ENCODE results near the gene HOMER2. TPM values are rescaled to one million over a fixed set of nuclear protein-coding genes. Genes with fewer than 3 reads are reported as not detected.

The HOMER2 gene
- total RNA-seq, 1 donor = 11.6 TPM

GRCh38 chr15:82851306-82851850 is 101.1 kb downstream of the HOMER2 start:
- Histone ChIP-seq H3K36me3 (ENCODE audit: insufficient read depth, low read length) (no peaks in the 10 kb centered on the region), H3K4me1 (ENCODE audit: insufficient read depth, low read length) (peaks cover 5% of the 10 kb centered on the region), H3K9me3 (ENCODE audit: low read depth, low read length) (no peaks in the 10 kb centered on the region), H4K20me1 (ENCODE audit: insufficient read depth, low read length) (no peaks in the 10 kb centered on the region), H3K79me2 (ENCODE audit: insufficient read depth, low read length) (no peaks in the 10 kb centered on the region), H3K27me3 (ENCODE audit: insufficient read depth, low read length) (no peaks in the 10 kb centered on the region), H3K27ac (ENCODE audit: low read depth, low read length) (no peak overlapping the region), H3K4me3 (ENCODE audit: insufficient read depth, low read length) (no peak overlapping the region), H3K4me2 (ENCODE audit: insufficient read depth, low read length) (no peak overlapping the region), H2AFZ (ENCODE audit: low read length) (no peak overlapping the region)
- no peak for DNase-seq (ENCODE audit: insufficient read length, low spot score, missing footprints)
- TF ChIP-seq CTCF (IDR thresholded peaks at IDR 0.05; ENCODE audit: extremely low read depth, low read depth, low read length) = no peak

GRCh38 chr15:82850731-82851130 is 101.8 kb downstream of the HOMER2 start:
- no peaks in the 10 kb centered on the region for H3K27me3 ChIP-seq (ENCODE audit: insufficient read depth, low read length)
- no peak overlapping the region for H2AFZ ChIP-seq (ENCODE audit: low read length)
- H3K4me3 ChIP-seq (ENCODE audit: insufficient read depth, low read length) = no peak overlapping the region
- no peaks in the 10 kb centered on the region for H3K36me3 ChIP-seq (ENCODE audit: insufficient read depth, low read length)
- TF ChIP-seq CTCF (IDR thresholded peaks at IDR 0.05; ENCODE audit: extremely low read depth, low read depth, low read length) = no peak
- no peak for DNase-seq (ENCODE audit: insufficient read length, low spot score, missing footprints)
- H3K27ac ChIP-seq (ENCODE audit: low read depth, low read length) = no peak overlapping the region
- no peaks in the 10 kb centered on the region for H3K79me2 ChIP-seq (ENCODE audit: insufficient read depth, low read length)
- peaks cover 5% of the 10 kb centered on the region for H3K4me1 ChIP-seq (ENCODE audit: insufficient read depth, low read length)
- no peak overlapping the region for H3K4me2 ChIP-seq (ENCODE audit: insufficient read depth, low read length)
- no peaks in the 10 kb centered on the region for H3K9me3 ChIP-seq (ENCODE audit: low read depth, low read length)
- no peaks in the 10 kb centered on the region for H4K20me1 ChIP-seq (ENCODE audit: insufficient read depth, low read length)

GRCh38 chr15:82849556-82850512 is 102.7 kb downstream of the HOMER2 start:
- H4K20me1 ChIP-seq (ENCODE audit: insufficient read depth, low read length) = no peaks in the 10 kb centered on the region
- no peaks in the 10 kb centered on the region for H3K36me3 ChIP-seq (ENCODE audit: insufficient read depth, low read length)
- peak overlapping the region; percentile 66 for H3K4me2 ChIP-seq (ENCODE audit: insufficient read depth, low read length)
- H2AFZ ChIP-seq (ENCODE audit: low read length) = peak overlapping the region; percentile 79
- H3K27ac ChIP-seq (ENCODE audit: low read depth, low read length) = no peak overlapping the region
- no peaks in the 10 kb centered on the region for H3K9me3 ChIP-seq (ENCODE audit: low read depth, low read length)
- H3K79me2 ChIP-seq (ENCODE audit: insufficient read depth, low read length) = no peaks in the 10 kb centered on the region
- DNase-seq (ENCODE audit: insufficient read length, low spot score, missing footprints) = peak; percentile 93
- TF ChIP-seq CTCF (IDR thresholded peaks at IDR 0.05; ENCODE audit: extremely low read depth, low read depth, low read length) = peak; percentile 86
- H3K4me3 ChIP-seq (ENCODE audit: insufficient read depth, low read length) = peak overlapping the region; percentile 39
- no peaks in the 10 kb centered on the region for H3K27me3 ChIP-seq (ENCODE audit: insufficient read depth, low read length)
- peaks cover 5% of the 10 kb centered on the region for H3K4me1 ChIP-seq (ENCODE audit: insufficient read depth, low read length)

Measured in osteoblast (primary cell).